Right lobe of liver (tissue), 6 donors: ENCODE measurements around the gene CLSTN2. TPM values are rescaled to one million over a fixed set of nuclear protein-coding genes. Genes with fewer than 3 reads are reported as not detected.

Experiments
- ATAC-seq, 4 donors: fragments of 200-7000 bp; cut with Tn5 transposase; one replicate each; pipeline ENCODE4 v1.9.1; 2020; ENCODE audit warnings: mild to moderate bottlenecking in 4 of 4, moderate library complexity in 4 of 4
- DNase-seq, 3 donors: peaks; one replicate each; pipeline ENCODE4 v3.0.0-alpha.2; 2020
- H3K27ac ChIP-seq, 3 donors: fragments of 200-600 bp; one replicate each; pipeline ENCODE4 v1.8.0; 2022
- H3K27me3 ChIP-seq, 2 donors: fragments of 200-600 bp; one replicate each; pipeline ENCODE4 v1.8.0; 2022
- H3K36me3 ChIP-seq, 4 donors: fragments of 200-600 bp; sonication (generic) in 1 of 4; one replicate each; pipeline versions ENCODE4 v1.5.1 to v1.8.0; 2017 to 2022; ENCODE audit warnings: control low read depth in 1 of 4
- H3K4me1 ChIP-seq, 4 donors: fragments of 200-600 bp; sonication (generic) in 1 of 4; one replicate each; pipeline versions ENCODE4 v1.5.1 to v1.8.0; 2017 to 2022; ENCODE audit warnings: control low read depth in 1 of 4
- H3K4me3 ChIP-seq, 3 donors: fragments of 200-600 bp; one replicate each; pipeline ENCODE4 v1.8.0; 2022
- H3K9me3 ChIP-seq, 4 donors: fragments of 200-600 bp; sonication (generic) in 1 of 4; one replicate each; pipeline versions ENCODE4 v1.5.1 to v1.8.0; 2017 to 2022; ENCODE audit warnings: control low read depth in 1 of 4
- CTCF ChIP-seq, 4 donors: fragments of 200-600 bp in 3 of 4; fragments of 450-650 bp in 1 of 4; IDR thresholded peaks; one replicate each; pipeline versions ENCODE4 v1.5.1 to v1.8.0; 2016 to 2022; ENCODE audit warnings: antibody characterized with exemption in 4 of 4, mild to moderate bottlenecking in 2 of 4
- POLR2A ChIP-seq: fragments of 450-650 bp; IDR thresholded peaks from one replicate; pipeline ENCODE4 v1.6.1; 2017; ENCODE audit warnings: antibody characterized with exemption, mild to moderate bottlenecking
- WGBS: methylation state at CpG from one replicate; pipeline ENCODE4 v1.1.6; 2018; ENCODE audit warnings: low coverage, low lambda C conversion rate; ENCODE audit not compliant: insufficient coverage; ENCODE audit errors: missing lambda C conversion rate; 5-methylcytosine and 5-hydroxymethylcytosine counted together
- intact Hi-C, 2 donors: fragments of 100-400 bp; cut with DNase I; formaldehyde crosslinking; loops; one replicate each; pipeline versions ENCODE4 v1.11.2 to v1.14.1; 2022
- total RNA-seq, 6 experiments: library from RNA; depleted of rRNA in 2 of 6; stranded (reverse); fragments of >200 nt in 2 of 6; fragmentation: NEBNext Ultra II Directional in 3 of 6; extraction: Animal tissue kit (Norgen Biotek cat#: 25700) in 3 of 6; gene quantifications; one replicate each; pipeline versions ENCODE4 v1.1.0 to v1.2.4, GENCODE V29; 2016 to 2023
- donor health status: DM: no; HTN: yes; CAD: no.
- donor health status: DM: no; HTN: no; CAD: no.
- donor health status: DM: no; HTN: no; CAD: no.
- donor health status: DM: no; HTN: yes; CAD: no.
- donor health status: DM: no; HTN: yes; CAD: no.

Gene CLSTN2
- total RNA-seq, 6 experiments from 2014 or later, result 1.0 to 3.3 (median 2.0) TPM

GRCh38 chr3:140396110-140396509 lies 461.1 kb downstream of the CLSTN2 start:
- TF ChIP-seq CTCF (IDR thresholded peaks at IDR 0.05) (no peak), POLR2A (no peak)
- Histone ChIP-seq H3K36me3 (no peaks in the 10 kb centered on the region), H3K4me1 (no peaks in the 10 kb centered on the region), H3K9me3 (no peaks in the 10 kb centered on the region), H3K27ac (no peak overlapping the region), H3K27me3 (no peaks in the 10 kb centered on the region), H3K4me3 (no peak overlapping the region)
- intact Hi-C loops, result no loop called here
- ATAC-seq (no peak), DNase-seq (no peak)
- WGBS, result 66% methylated on average over 3 of the region's 3 CpGs

- H3K4me3 ChIP-seq, result no peak overlapping the region
- no peaks in the 10 kb centered on the region for H3K9me3 ChIP-seq
- DNase-seq (no peak), ATAC-seq (no peak)
- H3K27ac ChIP-seq, result no peak overlapping the region
- no peaks in the 10 kb centered on the region for H3K27me3 ChIP-seq
- H3K36me3 ChIP-seq, result no peaks in the 10 kb centered on the region
- intact Hi-C loops, result no loop called here
- no peaks in the 10 kb centered on the region for H3K4me1 ChIP-seq
- TF ChIP-seq POLR2A (no peak), CTCF (IDR thresholded peaks at IDR 0.05) (no peak)
These were observed 462.9 kb downstream of the CLSTN2 start for GRCh38 chr3:140397847-140398246.

- Histone ChIP-seq H3K4me1 (no peaks in the 10 kb centered on the region), H3K27me3 (no peaks in the 10 kb centered on the region), H3K27ac (no peak overlapping the region), H3K36me3 (no peaks in the 10 kb centered on the region), H3K4me3 (no peak overlapping the region), H3K9me3 (no peaks in the 10 kb centered on the region)
- ATAC-seq (no peak), DNase-seq (no peak)
- 83% methylated on average over 2 of the region's 2 CpGs for WGBS
- intact Hi-C loops, result no loop called here
- TF ChIP-seq CTCF (IDR thresholded peaks at IDR 0.05) (no peak), POLR2A (no peak)
These were observed 463.4 kb downstream of the CLSTN2 start for GRCh38 chr3:140398387-140398786.

- no peak overlapping the region for H3K27ac ChIP-seq
- H3K27me3 ChIP-seq, result no peaks in the 10 kb centered on the region
- H3K4me3 ChIP-seq, result no peak overlapping the region
- intact Hi-C loops, result no loop called here
- ATAC-seq (no peak), DNase-seq (no peak)
- no peak for TF ChIP-seq CTCF (IDR thresholded peaks at IDR 0.05)
- TF ChIP-seq POLR2A, result no peak
- no peaks in the 10 kb centered on the region for H3K9me3 ChIP-seq
- 30% methylated on average over 2 of the region's 2 CpGs for WGBS
- H3K36me3 ChIP-seq, result no peaks in the 10 kb centered on the region
- no peaks in the 10 kb centered on the region for H3K4me1 ChIP-seq
These were observed 464.9 kb downstream of the CLSTN2 start for GRCh38 chr3:140399871-140400270.

- no peaks in the 10 kb centered on the region for H3K27me3 ChIP-seq
- TF ChIP-seq POLR2A (no peak), CTCF (IDR thresholded peaks at IDR 0.05) (no peak)
- H3K4me3 ChIP-seq, result no peak overlapping the region
- no peaks in the 10 kb centered on the region for H3K36me3 ChIP-seq
- H3K27ac ChIP-seq, result no peak overlapping the region
- intact Hi-C loops, result no loop called here
- no peak for DNase-seq
- no peaks in the 10 kb centered on the region for H3K9me3 ChIP-seq
- H3K4me1 ChIP-seq, result no peaks in the 10 kb centered on the region
- ATAC-seq, result no peak
- 75% methylated on average over 2 of the region's 2 CpGs for WGBS
These were observed 468.1 kb downstream of the CLSTN2 start for GRCh38 chr3:140403079-140403478.
